Amygdala (tissue), 56 donors: ENCODE data around the gene XRCC5.
"Not testable (repeated sequence)": the region's sequence is repeated elsewhere in the genome, so short reads cannot be mapped to it uniquely, and the experiment has no call there.

Experiments used
- DNase-seq, 56 donors: peaks; one replicate each; lab custom pipeline; 2025; lab: John Stamatoyannopoulos, UW

Gene XRCC5

GRCh38 chr2:216108967-216109921, at the start of gene XRCC5:
TSS of gene XRCC5 (plus strand) at chr2:216109348. CDS start at chr2:216109437, 89 bp downstream.
- peak; percentile 50 to 96 (median 86) for DNase-seq

GRCh38 chr2:216064014-216064630, 45.0 kb upstream of the XRCC5 start:
- no peak for DNase-seq

DNA sequence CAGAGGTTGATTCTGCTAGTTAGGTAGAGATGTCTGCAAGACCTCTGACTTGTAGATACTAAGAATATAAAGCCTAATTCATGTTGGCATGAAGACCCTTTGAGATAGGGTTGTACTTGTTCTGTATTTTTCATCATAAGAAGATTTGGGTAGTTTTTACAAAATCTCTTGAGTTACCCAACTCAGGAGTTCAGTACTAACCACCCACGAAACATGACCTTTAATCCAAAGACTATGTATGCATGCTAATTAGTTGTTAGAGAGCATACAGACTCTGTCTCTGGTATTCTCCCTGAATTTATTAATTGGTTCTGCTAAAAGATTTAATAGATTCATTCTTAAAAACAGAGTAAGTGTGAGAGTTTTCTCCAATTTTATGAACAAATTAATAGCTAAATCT, 44.5 kb upstream of the XRCC5 start:
- DNase-seq = no peak

DNA sequence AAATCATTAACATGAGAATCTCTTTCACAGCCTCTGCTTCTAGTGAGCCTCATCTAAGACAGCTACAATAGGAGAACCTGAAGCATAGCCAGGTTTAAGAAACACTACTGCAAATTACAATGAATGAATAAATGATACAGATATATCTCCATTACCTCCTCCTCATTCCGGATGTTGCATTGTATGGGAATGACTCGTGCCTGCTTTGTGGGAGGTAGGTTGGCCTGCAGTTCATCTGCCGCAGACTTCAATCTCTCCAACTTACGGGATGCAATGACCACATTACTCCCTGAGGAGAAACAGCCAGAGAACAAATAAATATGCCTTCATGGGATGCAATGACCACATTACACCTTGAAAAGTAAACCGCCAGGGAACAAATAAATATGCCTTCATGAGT, 42.9 kb upstream of the XRCC5 start:
- DNase-seq = no peak

GRCh38 chr2:216069028-216069427, 40.1 kb upstream of the XRCC5 start:
- DNase-seq = no peak

DNA sequence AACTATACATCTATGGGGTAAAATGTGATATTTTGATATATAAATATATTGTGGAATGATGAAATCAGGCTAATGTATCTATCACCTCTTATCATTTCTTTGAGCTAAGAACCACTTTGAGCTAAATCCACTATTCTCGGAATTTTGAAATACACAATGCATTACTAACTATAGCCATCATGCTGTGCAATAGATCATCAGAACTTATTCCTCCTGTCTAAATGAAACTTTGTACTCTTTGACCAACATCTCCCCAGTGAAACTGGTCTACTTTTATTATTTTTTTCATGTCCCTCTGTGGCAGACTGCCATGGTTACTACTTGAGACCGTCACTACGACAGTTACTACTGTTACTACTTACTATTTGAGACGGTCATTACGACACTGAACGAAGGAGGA, 39.0 kb upstream of the XRCC5 start:
- DNase-seq = no peak

- no peak for DNase-seq
Observed at GRCh38 chr2:216071111-216071851, 37.9 kb upstream of the XRCC5 start.

DNA sequence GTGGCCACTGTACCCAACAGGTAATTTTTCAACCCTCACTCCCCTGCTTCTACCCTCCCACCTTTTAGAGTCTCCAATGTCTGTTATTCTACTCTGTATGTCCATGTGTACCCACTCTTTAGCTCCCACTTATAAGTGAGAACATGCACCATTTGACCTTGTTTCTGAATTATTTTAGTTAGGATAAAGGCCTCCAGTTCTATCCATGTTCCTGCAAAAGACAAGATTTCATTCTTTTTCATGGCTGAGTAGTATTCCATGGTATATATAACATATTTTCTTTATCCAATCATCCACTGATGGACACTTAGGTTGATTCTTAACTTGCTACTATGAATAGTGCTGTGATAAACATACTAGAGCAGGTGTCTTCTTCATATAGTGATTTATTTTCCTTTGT, 36.7 kb upstream of the XRCC5 start:
- no peak for DNase-seq

DNA sequence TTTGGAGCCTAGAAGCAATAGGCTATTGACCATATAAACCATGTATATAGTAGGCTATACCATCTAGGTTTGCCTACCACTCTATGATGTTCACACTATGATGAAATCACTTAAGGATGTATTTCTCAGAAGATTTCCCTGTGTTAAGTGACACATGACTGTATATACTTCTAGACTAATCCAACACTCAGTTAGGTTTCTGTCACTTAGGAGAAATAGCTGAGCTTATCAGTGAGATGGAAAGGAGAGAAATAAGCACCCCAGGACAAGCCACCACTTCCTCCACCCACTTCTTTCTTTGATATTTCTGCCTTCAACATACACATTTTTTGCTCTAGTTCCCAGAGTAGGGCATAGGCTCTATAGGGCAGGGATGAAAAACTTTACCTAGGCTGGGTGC, 35.4 kb upstream of the XRCC5 start:
- no peak for DNase-seq

DNA sequence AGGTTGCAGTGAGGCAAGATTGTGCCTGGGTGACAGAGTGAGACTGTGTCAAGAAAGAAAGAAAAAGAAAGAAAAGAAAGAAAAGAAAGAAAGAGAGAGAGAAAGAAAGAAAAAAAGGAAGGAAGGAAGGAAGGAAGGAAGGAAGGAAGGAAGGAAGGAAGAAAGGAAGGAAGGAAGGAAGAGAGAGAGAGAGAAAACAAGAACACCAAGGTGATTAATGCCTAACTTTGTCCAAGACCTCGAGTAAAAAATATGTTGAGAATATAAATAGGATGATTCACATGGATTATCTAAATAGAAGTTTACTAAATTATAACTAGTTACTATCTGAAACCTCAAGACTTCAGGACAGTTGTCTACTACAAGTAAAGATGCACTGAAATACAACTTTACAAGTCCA, 34.8 kb upstream of the XRCC5 start:
- no peak for DNase-seq

DNA sequence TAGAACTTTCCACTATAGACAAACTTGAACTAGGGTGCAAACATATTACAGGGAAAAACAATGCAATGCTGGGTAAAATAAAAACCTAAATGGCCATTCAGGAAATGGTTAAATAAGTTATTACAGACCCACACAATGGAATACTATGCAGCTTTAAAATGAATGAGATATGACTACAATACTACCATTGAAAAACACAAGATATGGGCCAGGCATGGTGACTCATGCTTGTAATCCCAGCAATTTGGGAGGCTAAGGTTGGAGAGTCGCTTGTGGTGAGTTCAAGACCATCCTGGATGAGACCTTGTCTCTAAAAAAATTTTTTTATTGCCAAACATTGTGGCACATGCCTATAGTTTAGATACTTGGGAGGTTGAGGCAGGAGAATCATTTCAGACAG, 34.4 kb upstream of the XRCC5 start:
- DNase-seq = no peak

- no peak for DNase-seq
Observed at GRCh38 chr2:216075510-216076485, 33.4 kb upstream of the XRCC5 start.

GRCh38 chr2:216078776-216079175, 30.4 kb upstream of the XRCC5 start:
- DNase-seq = no peak

- DNase-seq = not testable (repeated sequence)
Observed at GRCh38 chr2:216080048-216080447, 29.1 kb upstream of the XRCC5 start.

DNA sequence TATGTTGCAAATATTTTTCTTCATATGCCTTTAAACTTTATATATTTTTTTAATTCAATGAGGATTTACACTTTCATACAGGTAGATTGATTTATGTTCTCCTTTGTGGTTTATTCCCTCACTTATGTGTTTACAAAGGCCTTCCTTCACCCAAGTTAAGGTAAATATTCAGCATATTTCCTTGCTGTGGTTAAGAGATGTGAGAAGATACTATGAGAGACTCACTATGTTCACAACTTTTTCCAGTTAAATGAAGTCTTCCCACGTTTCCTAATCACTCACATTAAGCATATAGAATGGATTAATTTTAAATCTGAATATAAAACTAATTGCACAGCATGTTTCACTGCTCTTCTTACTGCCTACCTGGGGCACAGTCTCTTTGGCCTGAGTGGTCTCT, 28.1 kb upstream of the XRCC5 start:
- DNase-seq = no peak

- DNase-seq = peak; percentile 8 to 89 (median 71)
Observed at GRCh38 chr2:216081487-216082116, 27.5 kb upstream of the XRCC5 start, which contains the start of the genes PECR and TMEM169. TSS of gene PECR (minus strand) at chr2:216081809. CDS start at chr2:216081741, 68 bp downstream. TSS of gene TMEM169 (plus strand) at chr2:216081919. CDS start at chr2:216095964, 14,045 bp downstream.

- peak in 10 of 56 donors; percentile 7 to 50 (median 28) for DNase-seq
Observed at GRCh38 chr2:216082117-216082711, 26.9 kb upstream of the XRCC5 start.

DNA sequence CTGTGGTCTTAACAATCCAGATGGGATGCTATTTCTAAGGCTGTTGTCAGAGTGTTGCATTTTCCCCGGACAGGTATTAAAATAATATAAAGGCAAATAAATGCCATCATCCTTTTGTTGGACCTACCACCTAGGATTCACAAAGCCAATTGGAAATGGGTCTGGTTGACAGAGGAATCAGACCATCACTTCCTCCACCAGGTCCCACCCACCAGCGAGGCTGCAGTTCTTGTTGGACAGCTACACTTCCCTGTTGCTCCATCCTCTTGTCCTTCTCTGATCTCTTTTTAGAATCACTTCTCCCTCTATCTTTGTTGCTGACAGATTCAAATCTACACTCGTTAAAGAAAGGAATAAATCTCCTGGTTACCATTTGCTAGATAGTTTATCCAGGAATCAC, 26.3 kb upstream of the XRCC5 start:
- DNase-seq = peak in 30 of 56 donors; percentile 2 to 52 (median 22)
